Calu3 (cell line): ENCODE results near the gene CDKN2B-AS1. TPM values are rescaled to one million over a fixed set of nuclear protein-coding genes. Genes with fewer than 3 reads are reported as not detected.

ENCODE experiments used
- BruUV-seq: library from RNA; stranded (reverse); fragments of 400-500 nt; replicated peaks from 2 replicates; lab custom pipeline; 2021; lab: Mats Ljungman, UMichigan
- CTCF ChIA-PET: fragments of 300-600 bp; sonication (Branson Sonifier 250); formaldehyde crosslinking; loops from one replicate; lab custom pipeline; 2022; ENCODE audit warnings: antibody characterized with exemption; lab: Charles Lee
- DNase-seq: peaks from one replicate; pipeline ENCODE4 v3.0.0; 2022
- H3K27ac Mint-ChIP-seq: one replicate; pipeline ENCODE4 v1.8.0; 2022; ENCODE audit warnings: mixed read lengths; ENCODE audit not compliant: unreplicated experiment
- H3K27me3 Mint-ChIP-seq: one replicate; pipeline ENCODE4 v1.8.0; 2022; ENCODE audit warnings: mixed read lengths; ENCODE audit not compliant: unreplicated experiment
- H3K36me3 Mint-ChIP-seq: one replicate; pipeline ENCODE4 v1.8.0; 2022; ENCODE audit warnings: mild to moderate bottlenecking, moderate library complexity, mixed read lengths; ENCODE audit not compliant: insufficient read depth, unreplicated experiment
- H3K4me1 Mint-ChIP-seq: one replicate; pipeline ENCODE4 v1.8.0; 2022; ENCODE audit warnings: mild to moderate bottlenecking, low read depth, mixed read lengths; ENCODE audit not compliant: unreplicated experiment
- H3K4me3 Mint-ChIP-seq: one replicate; pipeline ENCODE4 v1.8.0; 2022; ENCODE audit warnings: mild to moderate bottlenecking, low read depth, moderate library complexity, mixed read lengths; ENCODE audit not compliant: unreplicated experiment
- H3K9me3 Mint-ChIP-seq: one replicate; pipeline ENCODE4 v1.8.0; 2022; ENCODE audit warnings: low read depth, mixed read lengths; ENCODE audit not compliant: unreplicated experiment
- intact Hi-C: fragments of 100-400 bp; cut with micrococcal nuclease; formaldehyde crosslinking; loops from one replicate; pipeline ENCODE4 v1.10.0; 2022; ENCODE audit not compliant: unreplicated experiment
- total RNA-seq: library from RNA; stranded (reverse); gene quantifications from 2 replicates; pipeline ENCODE4 v1.2.3, GENCODE V29; 2022
- TF ChIP-seq, protein P1 (sequence below): fragments of 200-600 bp; IDR thresholded peaks from one replicate; pipeline ENCODE4 v1.8.0; 2022; ENCODE audit warnings: antibody characterized with exemption; ENCODE audit not compliant: unreplicated experiment

Gene CDKN2B-AS1
- total RNA-seq, 1 experiment from 2014 or later: 8.9 TPM

DNA sequence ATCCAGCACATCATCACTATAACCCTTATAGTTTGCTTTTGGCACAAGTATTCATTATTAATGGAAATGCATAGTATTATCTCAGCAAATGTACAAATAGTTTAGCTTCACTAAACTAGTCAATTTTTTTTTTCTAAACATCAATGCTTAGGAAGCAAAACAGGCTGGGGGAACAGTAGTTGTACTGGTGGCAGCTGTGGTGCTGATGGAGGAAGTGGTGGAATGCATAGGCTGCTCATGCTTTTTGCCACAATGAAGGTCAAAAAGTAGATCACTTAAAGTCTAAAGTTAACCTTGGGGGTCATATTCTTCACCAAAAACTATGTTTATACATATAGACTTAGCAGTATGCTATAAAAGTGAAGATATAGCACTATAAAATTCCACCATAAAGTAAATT is 50.8 kb downstream of the CDKN2B-AS1 start:
- Mint-ChIP-seq H3K4me1 (peaks cover 11% of the 10 kb centered on the region), H3K27ac (no peak overlapping the region), H3K9me3 (no peaks in the 10 kb centered on the region), H3K27me3 (no peaks in the 10 kb centered on the region), H3K4me3 (no peak overlapping the region), H3K36me3 (peaks cover 11% of the 10 kb centered on the region)
- no TSS peak for BruUV-seq
- TF ChIP-seq, protein P1, sequence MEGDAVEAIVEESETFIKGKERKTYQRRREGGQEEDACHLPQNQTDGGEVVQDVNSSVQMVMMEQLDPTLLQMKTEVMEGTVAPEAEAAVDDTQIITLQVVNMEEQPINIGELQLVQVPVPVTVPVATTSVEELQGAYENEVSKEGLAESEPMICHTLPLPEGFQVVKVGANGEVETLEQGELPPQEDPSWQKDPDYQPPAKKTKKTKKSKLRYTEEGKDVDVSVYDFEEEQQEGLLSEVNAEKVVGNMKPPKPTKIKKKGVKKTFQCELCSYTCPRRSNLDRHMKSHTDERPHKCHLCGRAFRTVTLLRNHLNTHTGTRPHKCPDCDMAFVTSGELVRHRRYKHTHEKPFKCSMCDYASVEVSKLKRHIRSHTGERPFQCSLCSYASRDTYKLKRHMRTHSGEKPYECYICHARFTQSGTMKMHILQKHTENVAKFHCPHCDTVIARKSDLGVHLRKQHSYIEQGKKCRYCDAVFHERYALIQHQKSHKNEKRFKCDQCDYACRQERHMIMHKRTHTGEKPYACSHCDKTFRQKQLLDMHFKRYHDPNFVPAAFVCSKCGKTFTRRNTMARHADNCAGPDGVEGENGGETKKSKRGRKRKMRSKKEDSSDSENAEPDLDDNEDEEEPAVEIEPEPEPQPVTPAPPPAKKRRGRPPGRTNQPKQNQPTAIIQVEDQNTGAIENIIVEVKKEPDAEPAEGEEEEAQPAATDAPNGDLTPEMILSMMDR: no peak
- CTCF ChIA-PET: interaction anchor here (1.1 kb wide), 1 partner anchor 167 kb away, joined by 3 read pairs; no protein-coding TSS in a partner anchor
- intact Hi-C loops: no loop called here
- no peak for DNase-seq

DNA sequence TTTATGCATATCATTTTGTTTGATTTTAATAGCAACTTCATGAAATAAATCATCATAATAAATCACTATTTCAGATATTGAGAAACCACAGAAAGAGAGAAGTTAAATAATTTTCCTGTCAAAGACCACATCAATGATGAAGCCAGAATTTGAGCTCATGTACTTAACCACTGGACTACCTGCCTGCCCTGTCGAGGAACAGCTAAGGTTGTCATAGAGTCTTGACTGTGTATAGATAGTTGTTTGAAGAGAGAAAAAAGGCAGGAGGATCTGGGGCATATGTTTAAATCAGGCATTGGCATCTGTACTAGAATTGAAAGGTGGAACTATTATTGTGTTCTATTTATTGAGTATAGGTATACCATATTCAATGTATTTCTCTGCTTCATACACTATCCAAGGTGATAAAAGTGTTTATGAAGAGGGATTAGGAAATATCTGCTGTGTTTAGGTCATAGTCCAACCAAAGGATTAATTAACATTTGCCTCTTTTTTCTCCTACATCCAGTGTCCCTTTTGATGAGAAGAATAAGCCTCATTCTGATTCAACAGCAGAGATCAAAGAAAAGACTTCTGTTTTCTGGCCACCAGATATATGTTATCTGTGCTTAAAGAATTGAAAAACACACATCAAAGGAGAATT is 51.8 kb downstream of the CDKN2B-AS1 start:
- CTCF ChIA-PET: no interaction called here
- H3K4me1 Mint-ChIP-seq: peaks cover 1% of the 10 kb centered on the region
- no TSS peak for BruUV-seq
- DNase-seq: no peak
- no peak overlapping the region for H3K27ac Mint-ChIP-seq
- TF ChIP-seq, protein P1: no peak
- intact Hi-C loops: no loop called here
- no peaks in the 10 kb centered on the region for H3K9me3 Mint-ChIP-seq
- no peak overlapping the region for H3K4me3 Mint-ChIP-seq
- H3K36me3 Mint-ChIP-seq: peaks cover 11% of the 10 kb centered on the region
- no peaks in the 10 kb centered on the region for H3K27me3 Mint-ChIP-seq

DNA sequence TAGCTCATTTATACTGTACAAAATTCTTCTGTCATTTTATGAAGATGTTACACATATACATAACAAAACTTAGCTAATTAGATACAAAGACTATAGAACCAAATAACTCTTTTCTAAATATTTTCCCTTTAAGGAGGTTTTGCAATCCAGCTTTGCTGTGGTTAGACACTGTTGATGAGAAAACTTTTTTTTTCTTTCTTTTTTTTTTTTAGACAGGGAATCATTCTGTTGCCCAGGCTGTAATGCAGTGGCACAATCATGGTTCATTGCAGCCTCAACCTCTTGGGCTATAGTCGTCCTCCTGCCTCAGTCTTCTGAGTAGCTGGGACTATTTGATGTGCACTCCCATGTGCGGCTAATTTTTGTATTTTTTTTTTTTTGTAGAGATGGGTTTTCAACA is 53.0 kb downstream of the CDKN2B-AS1 start:
- H3K27me3 Mint-ChIP-seq: no peaks in the 10 kb centered on the region
- no peak overlapping the region for H3K27ac Mint-ChIP-seq
- BruUV-seq: no TSS peak
- CTCF ChIA-PET: no interaction called here
- intact Hi-C loops: no loop called here
- H3K36me3 Mint-ChIP-seq: peaks cover under 1% of the 10 kb centered on the region
- DNase-seq: no peak
- H3K4me3 Mint-ChIP-seq: no peak overlapping the region
- H3K9me3 Mint-ChIP-seq: no peaks in the 10 kb centered on the region
- peaks cover 9% of the 10 kb centered on the region for H3K4me1 Mint-ChIP-seq
- TF ChIP-seq, protein P1: no peak

DNA sequence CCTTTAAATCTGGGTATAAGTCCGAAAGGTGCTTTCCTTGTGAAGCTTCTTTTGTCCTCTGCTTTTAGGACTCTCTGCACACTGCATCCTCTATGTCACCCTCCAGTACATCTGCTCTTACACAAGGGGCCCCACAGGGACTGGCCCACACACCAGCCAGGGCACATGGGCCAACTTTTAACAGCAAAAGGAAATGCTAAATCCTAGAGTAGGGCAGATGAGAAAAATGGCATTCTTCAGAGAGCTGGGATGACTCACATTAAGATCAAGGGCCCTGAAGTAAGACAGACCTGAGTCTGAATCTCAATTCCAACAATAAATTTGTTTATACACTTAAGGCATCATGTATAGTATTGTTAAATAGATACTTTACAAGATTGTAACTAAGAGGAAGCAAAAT is 54.8 kb downstream of the CDKN2B-AS1 start:
- H3K36me3 Mint-ChIP-seq: no peaks in the 10 kb centered on the region
- CTCF ChIA-PET: interaction anchor here (1.4 kb wide), 1 partner anchor 17 kb away, joined by 3 read pairs; no protein-coding TSS in a partner anchor
- intact Hi-C loops: no loop called here
- DNase-seq: no peak
- H3K4me1 Mint-ChIP-seq: peaks cover 22% of the 10 kb centered on the region
- BruUV-seq: no TSS peak
- no peak overlapping the region for H3K4me3 Mint-ChIP-seq
- TF ChIP-seq, protein P1: no peak
- H3K27ac Mint-ChIP-seq: no peak overlapping the region
- H3K9me3 Mint-ChIP-seq: no peaks in the 10 kb centered on the region
- H3K27me3 Mint-ChIP-seq: no peaks in the 10 kb centered on the region
